Measurements from ENCODE around the gene MUL1.

- TF ChIP-seq REST (tag by site-specific recombination; IDR thresholded peaks at IDR 0.05) (no peak), ZBTB20 (tag by site-specific recombination; IDR thresholded peaks at IDR 0.05) (no peak), TRIM28 (IDR thresholded peaks at IDR 0.05; ENCODE audit: borderline replicate concordance, low read length) (no peak), FEZF1 (tag by site-specific recombination; IDR thresholded peaks at IDR 0.05) (no peak), CTCF (tag by site-specific recombination; IDR thresholded peaks at IDR 0.05) (no peak)
These were observed 45.6 kb downstream of the MUL1 start for GRCh38 chr1:20462397-20462796.

Data from HEK293 (cell line).